HL-60 (cell line): ENCODE results near the gene ITSN2.

Experiments used
- POLR2AphosphoS5 ChIP-seq: IDR thresholded peaks from 2 replicates; pipeline ENCODE4 v1.6.1; 2012; ENCODE audit warnings: low read depth
- SPI1 ChIP-seq: IDR thresholded peaks from 2 replicates; pipeline ENCODE4 v1.6.1; 2012; ENCODE audit warnings: low read depth, mild to moderate bottlenecking, borderline replicate concordance
- TF ChIP-seq, protein P1 (sequence below): IDR thresholded peaks from one replicate; pipeline ENCODE4 v1.5.1; 2011; ENCODE audit warnings: low read length, control low read depth, inconsistent platforms; ENCODE audit not compliant: insufficient read depth
- TF ChIP-seq, protein P2 (sequence below): IDR thresholded peaks from 2 replicates; pipeline ENCODE4 v1.6.1; 2012; ENCODE audit warnings: low read depth; ENCODE audit not compliant: insufficient replicate concordance

DNA sequence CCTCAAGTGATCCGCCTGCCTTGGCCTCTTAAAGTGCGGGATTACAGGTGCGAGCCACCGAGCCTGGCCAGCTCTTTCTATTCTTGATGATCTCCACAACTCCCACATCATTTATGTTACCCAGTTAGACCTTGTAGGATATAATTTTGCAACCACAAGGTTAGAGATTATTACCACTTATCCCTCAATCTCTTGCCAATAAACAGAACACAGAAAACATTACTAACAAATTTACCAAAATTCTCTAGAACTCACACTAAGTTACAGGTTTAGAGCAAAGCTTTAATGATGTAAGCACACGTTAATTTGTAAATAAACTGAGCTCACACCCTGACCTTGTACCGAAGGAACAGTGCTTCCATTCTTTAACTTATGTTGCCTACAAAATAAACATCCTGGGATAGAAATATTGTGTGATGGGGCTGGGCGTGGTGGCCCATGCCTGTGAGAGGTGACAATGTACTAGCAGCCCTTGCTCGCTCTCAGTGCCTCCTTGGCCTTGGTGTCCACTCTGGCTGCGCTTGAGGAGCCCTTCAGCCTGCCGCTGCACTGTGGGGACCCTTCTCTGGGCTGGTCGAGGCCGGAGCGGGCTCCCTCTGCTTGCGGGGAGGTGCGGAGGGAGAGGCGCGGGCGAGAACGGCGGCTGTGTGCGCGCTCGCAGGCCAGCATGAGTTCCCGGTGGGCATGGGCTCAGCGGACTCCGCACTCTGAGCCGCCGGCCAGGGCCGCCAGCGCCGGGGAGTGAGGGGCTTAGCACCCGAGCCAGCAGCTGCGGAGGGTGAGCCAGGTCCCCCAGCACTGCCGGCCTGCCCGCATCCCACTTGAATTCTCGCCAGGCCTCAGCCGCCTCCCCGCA, 42.1 kb upstream of the ITSN2 start:
- TF ChIP-seq, protein P1, sequence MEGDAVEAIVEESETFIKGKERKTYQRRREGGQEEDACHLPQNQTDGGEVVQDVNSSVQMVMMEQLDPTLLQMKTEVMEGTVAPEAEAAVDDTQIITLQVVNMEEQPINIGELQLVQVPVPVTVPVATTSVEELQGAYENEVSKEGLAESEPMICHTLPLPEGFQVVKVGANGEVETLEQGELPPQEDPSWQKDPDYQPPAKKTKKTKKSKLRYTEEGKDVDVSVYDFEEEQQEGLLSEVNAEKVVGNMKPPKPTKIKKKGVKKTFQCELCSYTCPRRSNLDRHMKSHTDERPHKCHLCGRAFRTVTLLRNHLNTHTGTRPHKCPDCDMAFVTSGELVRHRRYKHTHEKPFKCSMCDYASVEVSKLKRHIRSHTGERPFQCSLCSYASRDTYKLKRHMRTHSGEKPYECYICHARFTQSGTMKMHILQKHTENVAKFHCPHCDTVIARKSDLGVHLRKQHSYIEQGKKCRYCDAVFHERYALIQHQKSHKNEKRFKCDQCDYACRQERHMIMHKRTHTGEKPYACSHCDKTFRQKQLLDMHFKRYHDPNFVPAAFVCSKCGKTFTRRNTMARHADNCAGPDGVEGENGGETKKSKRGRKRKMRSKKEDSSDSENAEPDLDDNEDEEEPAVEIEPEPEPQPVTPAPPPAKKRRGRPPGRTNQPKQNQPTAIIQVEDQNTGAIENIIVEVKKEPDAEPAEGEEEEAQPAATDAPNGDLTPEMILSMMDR: no peak
- TF ChIP-seq SPI1 (no peak), POLR2AphosphoS5 (no peak)
- TF ChIP-seq, protein P2, sequence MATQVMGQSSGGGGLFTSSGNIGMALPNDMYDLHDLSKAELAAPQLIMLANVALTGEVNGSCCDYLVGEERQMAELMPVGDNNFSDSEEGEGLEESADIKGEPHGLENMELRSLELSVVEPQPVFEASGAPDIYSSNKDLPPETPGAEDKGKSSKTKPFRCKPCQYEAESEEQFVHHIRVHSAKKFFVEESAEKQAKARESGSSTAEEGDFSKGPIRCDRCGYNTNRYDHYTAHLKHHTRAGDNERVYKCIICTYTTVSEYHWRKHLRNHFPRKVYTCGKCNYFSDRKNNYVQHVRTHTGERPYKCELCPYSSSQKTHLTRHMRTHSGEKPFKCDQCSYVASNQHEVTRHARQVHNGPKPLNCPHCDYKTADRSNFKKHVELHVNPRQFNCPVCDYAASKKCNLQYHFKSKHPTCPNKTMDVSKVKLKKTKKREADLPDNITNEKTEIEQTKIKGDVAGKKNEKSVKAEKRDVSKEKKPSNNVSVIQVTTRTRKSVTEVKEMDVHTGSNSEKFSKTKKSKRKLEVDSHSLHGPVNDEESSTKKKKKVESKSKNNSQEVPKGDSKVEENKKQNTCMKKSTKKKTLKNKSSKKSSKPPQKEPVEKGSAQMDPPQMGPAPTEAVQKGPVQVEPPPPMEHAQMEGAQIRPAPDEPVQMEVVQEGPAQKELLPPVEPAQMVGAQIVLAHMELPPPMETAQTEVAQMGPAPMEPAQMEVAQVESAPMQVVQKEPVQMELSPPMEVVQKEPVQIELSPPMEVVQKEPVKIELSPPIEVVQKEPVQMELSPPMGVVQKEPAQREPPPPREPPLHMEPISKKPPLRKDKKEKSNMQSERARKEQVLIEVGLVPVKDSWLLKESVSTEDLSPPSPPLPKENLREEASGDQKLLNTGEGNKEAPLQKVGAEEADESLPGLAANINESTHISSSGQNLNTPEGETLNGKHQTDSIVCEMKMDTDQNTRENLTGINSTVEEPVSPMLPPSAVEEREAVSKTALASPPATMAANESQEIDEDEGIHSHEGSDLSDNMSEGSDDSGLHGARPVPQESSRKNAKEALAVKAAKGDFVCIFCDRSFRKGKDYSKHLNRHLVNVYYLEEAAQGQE: no peak
